Liver (tissue), 3 donors: ENCODE data around the gene FRMD4B.

ENCODE experiments used
- CTCF ChIP-seq: fragments of 150-350 bp; IDR thresholded peaks from 2 replicates; pipeline ENCODE4 v1.5.1; 2017; ENCODE audit warnings: improper control_type of control experiment, low read depth, low read length; ENCODE audit not compliant: missing input control
- EGR1 ChIP-seq, 2 donors: IDR thresholded peaks; 2 replicates each; pipeline ENCODE4 v1.6.1; 2016 to 2018; ENCODE audit warnings: antibody characterized with exemption in 2 of 2, low read depth in 2 of 2
- FOXA1 ChIP-seq: IDR thresholded peaks from 2 replicates; pipeline ENCODE4 v1.6.1; 2016; ENCODE audit warnings: antibody characterized with exemption
- GABPA ChIP-seq, 2 donors: IDR thresholded peaks in 1 of 2; conservative IDR thresholded peaks in 1 of 2; 2 replicates each; pipeline ENCODE4 v1.6.1; 2016; ENCODE audit warnings: antibody characterized with exemption in 2 of 2, mild to moderate bottlenecking in 1 of 2, moderate library complexity in 1 of 2
- HNF4G ChIP-seq: IDR thresholded peaks from 2 replicates; pipeline ENCODE4 v1.6.1; 2016; ENCODE audit warnings: antibody characterized with exemption
- JUND ChIP-seq, 2 donors: IDR thresholded peaks; 2 replicates each; pipeline ENCODE4 v1.6.1; 2016; ENCODE audit warnings: antibody characterized with exemption in 2 of 2
- MAX ChIP-seq: IDR thresholded peaks from 2 replicates; pipeline ENCODE4 v1.6.1; 2016; ENCODE audit warnings: antibody characterized with exemption
- RAD21 ChIP-seq, 2 donors: IDR thresholded peaks; 2 replicates each; pipeline ENCODE4 v1.6.1; 2016; ENCODE audit warnings: antibody characterized with exemption in 2 of 2, mild to moderate bottlenecking in 2 of 2
- REST ChIP-seq: IDR thresholded peaks from 2 replicates; pipeline ENCODE4 v1.6.1; 2016; ENCODE audit warnings: antibody characterized with exemption, mild to moderate bottlenecking
- SP1 ChIP-seq: IDR thresholded peaks from 2 replicates; pipeline ENCODE4 v1.6.1; 2018; ENCODE audit warnings: antibody characterized with exemption, mild to moderate bottlenecking
- TAF1 ChIP-seq: conservative IDR thresholded peaks from 2 replicates; pipeline ENCODE4 v1.6.1; 2016; ENCODE audit warnings: antibody characterized with exemption, mild to moderate bottlenecking
- YY1 ChIP-seq: IDR thresholded peaks from 2 replicates; pipeline ENCODE4 v1.6.1; 2016; ENCODE audit warnings: antibody characterized with exemption, mild to moderate bottlenecking
- donor health status: healthy.
- donor health status: healthy.

- TF ChIP-seq HNF4G (no peak), CTCF (no peak), SP1 (no peak), JUND (IDR thresholded peaks at IDR 0.05) (no peak), GABPA (IDR thresholded peaks at IDR 0.05 in 1 of 2, conservative IDR thresholded peaks at IDR 0.05 in 1 of 2) (no peak), MAX (no peak), YY1 (no peak), TAF1 (no peak), RAD21 (IDR thresholded peaks at IDR 0.05) (no peak), FOXA1 (no peak), REST (no peak), EGR1 (IDR thresholded peaks at IDR 0.05; ENCODE audit: low read depth in 2 of 2) (no peak)
Measured at GRCh38 chr3:69145688-69146087, 240.2 kb downstream of the FRMD4B start.
